ENCODE results near the gene IL32. TPM values are rescaled to one million over a fixed set of nuclear protein-coding genes. Genes with fewer than 3 reads are reported as not detected.

IL32 gene
- total RNA-seq, 1 experiment from 2014 or later = 4.7 TPM

DNA sequence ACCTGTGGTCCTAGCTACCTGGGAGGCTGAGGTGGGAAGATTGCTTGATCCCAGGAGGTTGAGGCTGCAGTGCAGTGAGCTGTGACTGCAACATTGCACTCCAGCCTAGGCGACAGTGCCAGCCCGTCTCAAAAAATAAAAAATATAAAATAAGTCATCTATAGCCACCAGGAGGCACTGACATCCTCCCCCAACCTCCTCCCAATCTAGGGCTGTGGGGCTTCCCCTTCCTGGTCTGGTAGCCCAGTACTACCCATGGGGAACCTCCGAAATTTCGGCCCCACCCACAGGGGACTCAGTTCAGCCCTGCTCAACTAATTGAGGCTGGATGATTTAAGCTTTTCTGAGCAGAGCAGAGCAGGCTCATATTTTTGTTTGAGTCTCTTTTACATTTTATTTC is 30.4 kb downstream of the IL32 start (continued):
- TF ChIP-seq, protein P1, sequence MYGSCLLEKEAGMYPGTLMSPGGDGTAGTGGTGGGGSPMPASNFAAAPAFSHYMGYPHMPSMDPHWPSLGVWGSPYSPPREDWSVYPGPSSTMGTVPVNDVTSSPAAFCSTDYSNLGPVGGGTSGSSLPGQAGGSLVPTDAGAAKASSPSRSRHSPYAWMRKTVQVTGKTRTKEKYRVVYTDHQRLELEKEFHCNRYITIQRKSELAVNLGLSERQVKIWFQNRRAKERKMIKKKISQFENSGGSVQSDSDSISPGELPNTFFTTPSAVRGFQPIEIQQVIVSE (CRISPR knock-in tag; IDR thresholded peaks at IDR 0.05; ENCODE audit: borderline replicate concordance) = no peak
- TF ChIP-seq, protein P2, sequence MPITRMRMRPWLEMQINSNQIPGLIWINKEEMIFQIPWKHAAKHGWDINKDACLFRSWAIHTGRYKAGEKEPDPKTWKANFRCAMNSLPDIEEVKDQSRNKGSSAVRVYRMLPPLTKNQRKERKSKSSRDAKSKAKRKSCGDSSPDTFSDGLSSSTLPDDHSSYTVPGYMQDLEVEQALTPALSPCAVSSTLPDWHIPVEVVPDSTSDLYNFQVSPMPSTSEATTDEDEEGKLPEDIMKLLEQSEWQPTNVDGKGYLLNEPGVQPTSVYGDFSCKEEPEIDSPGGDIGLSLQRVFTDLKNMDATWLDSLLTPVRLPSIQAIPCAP (CRISPR knock-in tag; IDR thresholded peaks at IDR 0.05) = no peak
- no peak for TF ChIP-seq SP1 (CRISPR knock-in tag; conservative IDR thresholded peaks at IDR 0.05)
- TF ChIP-seq GTF2I (CRISPR knock-in tag; conservative IDR thresholded peaks at IDR 0.05) = no peak
- TF ChIP-seq GRHL2 (CRISPR knock-in tag; IDR thresholded peaks at IDR 0.05; ENCODE audit: insufficient replicate concordance, severe bottlenecking) = no peak
- TF ChIP-seq CREB1 (CRISPR knock-in tag; IDR thresholded peaks at IDR 0.05) = no peak
- TF ChIP-seq JUN (CRISPR knock-in tag; IDR thresholded peaks at IDR 0.05) = no peak
- no peak for TF ChIP-seq ZNF416 (CRISPR knock-in tag; IDR thresholded peaks at IDR 0.05)
- no peak for TF ChIP-seq ZNF396 (CRISPR knock-in tag; IDR thresholded peaks at IDR 0.05; ENCODE audit: borderline replicate concordance)
- no peak for TF ChIP-seq NR1H2 (CRISPR knock-in tag; IDR thresholded peaks at IDR 0.05)

DNA sequence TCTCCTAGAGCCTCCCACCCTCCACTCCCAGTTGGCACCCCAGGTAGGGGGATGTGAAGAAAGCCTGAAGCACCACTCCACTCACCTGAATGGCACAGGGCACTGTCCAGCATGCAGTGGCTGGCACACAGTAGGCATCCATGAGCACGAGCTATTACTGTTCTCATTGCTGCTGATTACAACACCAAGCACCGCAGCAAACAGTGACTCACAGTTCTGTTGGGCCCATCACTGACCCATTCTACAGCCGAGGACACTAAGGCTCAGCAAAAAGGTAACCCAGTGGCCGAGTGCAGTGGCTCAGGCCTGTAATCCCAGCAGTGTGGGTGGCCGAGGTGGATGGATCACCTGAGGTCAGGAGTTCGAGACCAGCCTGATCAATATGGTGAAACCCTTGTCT is 30.9 kb downstream of the IL32 start:
- TF ChIP-seq SP1 (CRISPR knock-in tag; conservative IDR thresholded peaks at IDR 0.05) = no peak
- TF ChIP-seq OVOL2 (CRISPR knock-in tag; IDR thresholded peaks at IDR 0.05; ENCODE audit: borderline replicate concordance) = no peak
- TF ChIP-seq, protein P3, sequence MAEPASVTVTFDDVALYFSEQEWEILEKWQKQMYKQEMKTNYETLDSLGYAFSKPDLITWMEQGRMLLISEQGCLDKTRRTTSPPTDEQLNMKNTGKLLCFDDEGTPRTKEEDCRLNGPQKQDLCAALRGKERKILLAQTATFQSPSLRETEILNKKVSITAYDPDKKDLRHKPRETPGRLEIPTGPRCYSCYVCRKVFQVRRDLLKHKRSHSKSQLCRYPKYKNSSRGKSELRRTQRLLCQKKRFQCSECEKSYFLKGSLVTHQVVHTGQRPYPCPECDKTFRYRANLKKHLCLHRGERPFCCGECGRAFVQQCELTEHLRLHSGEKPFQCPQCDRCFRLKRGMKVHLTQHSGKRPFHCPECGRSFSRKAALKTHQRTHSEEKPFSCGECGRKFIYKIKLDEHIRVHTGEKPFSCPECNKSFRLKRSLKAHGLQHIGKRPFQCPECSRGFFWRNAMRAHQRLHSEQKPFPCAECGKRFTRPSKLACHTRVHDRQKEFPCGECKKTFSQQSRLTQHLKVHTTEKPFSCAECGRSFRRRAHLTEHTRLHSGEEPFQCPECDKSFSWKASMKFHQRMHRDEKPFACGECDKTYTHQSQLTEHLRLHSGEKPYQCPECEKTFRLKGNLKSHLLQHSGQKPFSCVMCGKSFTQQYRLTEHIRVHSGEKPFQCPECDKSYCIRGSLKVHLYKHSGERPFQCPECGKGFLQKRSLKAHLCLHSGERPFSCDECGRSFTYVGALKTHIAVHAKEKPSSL (CRISPR knock-in tag; conservative IDR thresholded peaks at IDR 0.05) = no peak
- no peak for TF ChIP-seq SOX15 (CRISPR knock-in tag; IDR thresholded peaks at IDR 0.05)
- TF ChIP-seq FOXP1 (CRISPR knock-in tag; IDR thresholded peaks at IDR 0.05; ENCODE audit: borderline replicate concordance) = peak; percentile 46; the same call in 1 of the 2 replicates
- CTCF ChIA-PET = interaction anchor here (0.9 to 8.5 kb wide), 10 partner anchors 9 to 68 kb away, joined by 3 to 68 read pairs (median 6); partner anchors contain the start of gene ZNF205
- H3K36me3 Mint-ChIP-seq = peaks cover 35% of the 10 kb centered on the region
- POLR2A ChIA-PET = interaction anchor here (2.8 kb wide), 1 partner anchor 13 kb away, joined by 6 read pairs; no protein-coding TSS in a partner anchor
- peak overlapping the region; percentile 65; the same call in 1 of the 2 replicates for H3K27ac Mint-ChIP-seq
- DNase-seq (ENCODE audit: low spot score) (no peak), ATAC-seq (no peak)
- H3K4me3 Mint-ChIP-seq = peak overlapping the region; percentile 93
- no peaks in the 10 kb centered on the region for H3K9me3 Mint-ChIP-seq
- H3K27me3 Mint-ChIP-seq (ENCODE audit: low read depth) = no peaks in the 10 kb centered on the region
- peaks cover 54% of the 10 kb centered on the region for H3K4me1 Mint-ChIP-seq

DNA sequence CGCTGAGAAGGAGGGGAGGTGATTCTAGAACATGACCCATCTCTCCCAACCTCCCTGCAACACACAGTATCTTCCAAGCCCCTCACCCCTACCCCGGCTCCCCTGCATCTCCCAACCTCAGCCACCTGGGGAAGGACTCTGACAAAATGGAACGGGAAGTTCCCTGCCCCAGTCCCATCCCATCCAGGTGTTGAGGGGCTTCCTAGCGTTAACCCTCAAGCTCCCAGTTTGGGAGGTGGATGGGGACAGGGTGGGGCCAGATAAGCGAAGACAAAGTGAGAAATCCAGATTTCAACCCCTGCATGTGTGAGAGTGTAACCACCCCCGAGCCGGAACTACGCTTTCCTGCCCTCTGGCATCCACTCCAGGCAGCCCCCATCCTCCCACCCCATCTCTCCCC is 31.8 kb downstream of the IL32 start:
- H3K9me3 Mint-ChIP-seq = no peaks in the 10 kb centered on the region
- ATAC-seq = 0 out of 2 replicates have a peak, but pooled peaks have one; percentile 1
- peaks cover 26% of the 10 kb centered on the region for H3K36me3 Mint-ChIP-seq
- no peaks in the 10 kb centered on the region for H3K27me3 Mint-ChIP-seq (ENCODE audit: low read depth)
- peak overlapping the region; percentile 99 for H3K27ac Mint-ChIP-seq
- ChIA-PET POLR2A (interaction anchor here (0.7 to 3.4 kb wide), 6 partner anchors 9 to 85 kb away, joined by 3 to 29 read pairs (median 6); no protein-coding TSS in a partner anchor), CTCF (interaction anchor here (0.9 to 8.5 kb wide), 9 partner anchors 18 to 132 kb away, joined by 3 to 68 read pairs (median 21); partner anchors contain the start of genes TNFRSF12A and ZNF213)
- H3K4me1 Mint-ChIP-seq = peaks cover 61% of the 10 kb centered on the region
- H3K4me3 Mint-ChIP-seq = peak overlapping the region; percentile 93
- DNase-seq (ENCODE audit: low spot score) = no peak
- TF ChIP-seq, protein P4, sequence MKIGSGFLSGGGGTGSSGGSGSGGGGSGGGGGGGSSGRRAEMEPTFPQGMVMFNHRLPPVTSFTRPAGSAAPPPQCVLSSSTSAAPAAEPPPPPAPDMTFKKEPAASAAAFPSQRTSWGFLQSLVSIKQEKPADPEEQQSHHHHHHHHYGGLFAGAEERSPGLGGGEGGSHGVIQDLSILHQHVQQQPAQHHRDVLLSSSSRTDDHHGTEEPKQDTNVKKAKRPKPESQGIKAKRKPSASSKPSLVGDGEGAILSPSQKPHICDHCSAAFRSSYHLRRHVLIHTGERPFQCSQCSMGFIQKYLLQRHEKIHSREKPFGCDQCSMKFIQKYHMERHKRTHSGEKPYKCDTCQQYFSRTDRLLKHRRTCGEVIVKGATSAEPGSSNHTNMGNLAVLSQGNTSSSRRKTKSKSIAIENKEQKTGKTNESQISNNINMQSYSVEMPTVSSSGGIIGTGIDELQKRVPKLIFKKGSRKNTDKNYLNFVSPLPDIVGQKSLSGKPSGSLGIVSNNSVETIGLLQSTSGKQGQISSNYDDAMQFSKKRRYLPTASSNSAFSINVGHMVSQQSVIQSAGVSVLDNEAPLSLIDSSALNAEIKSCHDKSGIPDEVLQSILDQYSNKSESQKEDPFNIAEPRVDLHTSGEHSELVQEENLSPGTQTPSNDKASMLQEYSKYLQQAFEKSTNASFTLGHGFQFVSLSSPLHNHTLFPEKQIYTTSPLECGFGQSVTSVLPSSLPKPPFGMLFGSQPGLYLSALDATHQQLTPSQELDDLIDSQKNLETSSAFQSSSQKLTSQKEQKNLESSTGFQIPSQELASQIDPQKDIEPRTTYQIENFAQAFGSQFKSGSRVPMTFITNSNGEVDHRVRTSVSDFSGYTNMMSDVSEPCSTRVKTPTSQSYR (CRISPR knock-in tag; IDR thresholded peaks at IDR 0.05) = no peak
- TF ChIP-seq EMX1 (CRISPR knock-in tag; IDR thresholded peaks at IDR 0.05) = no peak
- 0 out of 2 replicates have a peak, but pooled peaks have one; percentile 25 for TF ChIP-seq FOXP1 (CRISPR knock-in tag; IDR thresholded peaks at IDR 0.05; ENCODE audit: borderline replicate concordance)
- TF ChIP-seq, protein P5, sequence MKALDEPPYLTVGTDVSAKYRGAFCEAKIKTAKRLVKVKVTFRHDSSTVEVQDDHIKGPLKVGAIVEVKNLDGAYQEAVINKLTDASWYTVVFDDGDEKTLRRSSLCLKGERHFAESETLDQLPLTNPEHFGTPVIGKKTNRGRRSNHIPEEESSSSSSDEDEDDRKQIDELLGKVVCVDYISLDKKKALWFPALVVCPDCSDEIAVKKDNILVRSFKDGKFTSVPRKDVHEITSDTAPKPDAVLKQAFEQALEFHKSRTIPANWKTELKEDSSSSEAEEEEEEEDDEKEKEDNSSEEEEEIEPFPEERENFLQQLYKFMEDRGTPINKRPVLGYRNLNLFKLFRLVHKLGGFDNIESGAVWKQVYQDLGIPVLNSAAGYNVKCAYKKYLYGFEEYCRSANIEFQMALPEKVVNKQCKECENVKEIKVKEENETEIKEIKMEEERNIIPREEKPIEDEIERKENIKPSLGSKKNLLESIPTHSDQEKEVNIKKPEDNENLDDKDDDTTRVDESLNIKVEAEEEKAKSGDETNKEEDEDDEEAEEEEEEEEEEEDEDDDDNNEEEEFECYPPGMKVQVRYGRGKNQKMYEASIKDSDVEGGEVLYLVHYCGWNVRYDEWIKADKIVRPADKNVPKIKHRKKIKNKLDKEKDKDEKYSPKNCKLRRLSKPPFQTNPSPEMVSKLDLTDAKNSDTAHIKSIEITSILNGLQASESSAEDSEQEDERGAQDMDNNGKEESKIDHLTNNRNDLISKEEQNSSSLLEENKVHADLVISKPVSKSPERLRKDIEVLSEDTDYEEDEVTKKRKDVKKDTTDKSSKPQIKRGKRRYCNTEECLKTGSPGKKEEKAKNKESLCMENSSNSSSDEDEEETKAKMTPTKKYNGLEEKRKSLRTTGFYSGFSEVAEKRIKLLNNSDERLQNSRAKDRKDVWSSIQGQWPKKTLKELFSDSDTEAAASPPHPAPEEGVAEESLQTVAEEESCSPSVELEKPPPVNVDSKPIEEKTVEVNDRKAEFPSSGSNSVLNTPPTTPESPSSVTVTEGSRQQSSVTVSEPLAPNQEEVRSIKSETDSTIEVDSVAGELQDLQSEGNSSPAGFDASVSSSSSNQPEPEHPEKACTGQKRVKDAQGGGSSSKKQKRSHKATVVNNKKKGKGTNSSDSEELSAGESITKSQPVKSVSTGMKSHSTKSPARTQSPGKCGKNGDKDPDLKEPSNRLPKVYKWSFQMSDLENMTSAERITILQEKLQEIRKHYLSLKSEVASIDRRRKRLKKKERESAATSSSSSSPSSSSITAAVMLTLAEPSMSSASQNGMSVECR (CRISPR knock-in tag; IDR thresholded peaks at IDR 0.05; ENCODE audit: borderline replicate concordance) = no peak
- TF ChIP-seq, protein P6, sequence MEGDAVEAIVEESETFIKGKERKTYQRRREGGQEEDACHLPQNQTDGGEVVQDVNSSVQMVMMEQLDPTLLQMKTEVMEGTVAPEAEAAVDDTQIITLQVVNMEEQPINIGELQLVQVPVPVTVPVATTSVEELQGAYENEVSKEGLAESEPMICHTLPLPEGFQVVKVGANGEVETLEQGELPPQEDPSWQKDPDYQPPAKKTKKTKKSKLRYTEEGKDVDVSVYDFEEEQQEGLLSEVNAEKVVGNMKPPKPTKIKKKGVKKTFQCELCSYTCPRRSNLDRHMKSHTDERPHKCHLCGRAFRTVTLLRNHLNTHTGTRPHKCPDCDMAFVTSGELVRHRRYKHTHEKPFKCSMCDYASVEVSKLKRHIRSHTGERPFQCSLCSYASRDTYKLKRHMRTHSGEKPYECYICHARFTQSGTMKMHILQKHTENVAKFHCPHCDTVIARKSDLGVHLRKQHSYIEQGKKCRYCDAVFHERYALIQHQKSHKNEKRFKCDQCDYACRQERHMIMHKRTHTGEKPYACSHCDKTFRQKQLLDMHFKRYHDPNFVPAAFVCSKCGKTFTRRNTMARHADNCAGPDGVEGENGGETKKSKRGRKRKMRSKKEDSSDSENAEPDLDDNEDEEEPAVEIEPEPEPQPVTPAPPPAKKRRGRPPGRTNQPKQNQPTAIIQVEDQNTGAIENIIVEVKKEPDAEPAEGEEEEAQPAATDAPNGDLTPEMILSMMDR (IDR thresholded peaks at IDR 0.05) = no peak

All from WTC11 (cell line).